Measurements from ENCODE around the gene TRA2B.

Gene TRA2B

GRCh38 chr3:185931777-185932612 lies 5.8 kb downstream of the TRA2B start:
- in situ Hi-C loops (cut with HindIII; ENCODE audit: low pct_unique_long_range_greater_than_20kb, low sequenced_read_pairs): no loop called here
- no peak for TF ChIP-seq JUND (IDR thresholded peaks at IDR 0.05; ENCODE audit: low read depth)
- DNase-seq (ENCODE audit: low read depth in 1 of 2, low spot score in 1 of 2): no peak

GRCh38 chr3:185930393-185931107 lies 7.3 kb downstream of the TRA2B start:
- in situ Hi-C loops (cut with HindIII; ENCODE audit: low pct_unique_long_range_greater_than_20kb, low sequenced_read_pairs): no loop called here
- no peak for TF ChIP-seq JUND (IDR thresholded peaks at IDR 0.05; ENCODE audit: low read depth)
- DNase-seq (ENCODE audit: low read depth in 1 of 2, low spot score in 1 of 2): no peak

- DNase-seq (ENCODE audit: low read depth in 1 of 2, low spot score in 1 of 2): peak in 1 of 2 experiments; percentile 57
- in situ Hi-C loops (cut with HindIII; ENCODE audit: low pct_unique_long_range_greater_than_20kb, low sequenced_read_pairs): no loop called here
- no peak for TF ChIP-seq JUND (IDR thresholded peaks at IDR 0.05; ENCODE audit: low read depth)
Measured at GRCh38 chr3:185929192-185930151, 8.3 kb downstream of the TRA2B start.

GRCh38 chr3:185928496-185928895 lies 9.3 kb downstream of the TRA2B start:
- in situ Hi-C loops (cut with HindIII; ENCODE audit: low pct_unique_long_range_greater_than_20kb, low sequenced_read_pairs): no loop called here
- no peak for DNase-seq (ENCODE audit: low read depth in 1 of 2, low spot score in 1 of 2)
- no peak for TF ChIP-seq JUND (IDR thresholded peaks at IDR 0.05; ENCODE audit: low read depth)

- DNase-seq (ENCODE audit: low read depth in 1 of 2, low spot score in 1 of 2): no peak
- in situ Hi-C loops (cut with HindIII; ENCODE audit: low pct_unique_long_range_greater_than_20kb, low sequenced_read_pairs): no loop called here
Measured at GRCh38 chr3:185927501-185928200, 10.2 kb downstream of the TRA2B start.

GRCh38 chr3:185926445-185926844 lies 11.4 kb downstream of the TRA2B start:
- no peak for DNase-seq (ENCODE audit: low read depth in 1 of 2, low spot score in 1 of 2)
- in situ Hi-C loops (cut with HindIII; ENCODE audit: low pct_unique_long_range_greater_than_20kb, low sequenced_read_pairs): no loop called here
- TF ChIP-seq JUND (IDR thresholded peaks at IDR 0.05; ENCODE audit: low read depth): no peak

More at GRCh38 chr3:185927501-185928200, 10.2 kb downstream of the TRA2B start:
- TF ChIP-seq JUND (IDR thresholded peaks at IDR 0.05; ENCODE audit: low read depth): no peak

- DNase-seq (ENCODE audit: low read depth in 1 of 2, low spot score in 1 of 2): no peak
- in situ Hi-C loops (cut with HindIII; ENCODE audit: low pct_unique_long_range_greater_than_20kb, low sequenced_read_pairs): no loop called here
- no peak for TF ChIP-seq JUND (IDR thresholded peaks at IDR 0.05; ENCODE audit: low read depth)
Measured at GRCh38 chr3:185925353-185925752, 12.5 kb downstream of the TRA2B start.

GRCh38 chr3:185924375-185924774 lies 13.4 kb downstream of the TRA2B start:
- in situ Hi-C loops (cut with HindIII; ENCODE audit: low pct_unique_long_range_greater_than_20kb, low sequenced_read_pairs): no loop called here
- TF ChIP-seq JUND (IDR thresholded peaks at IDR 0.05; ENCODE audit: low read depth): no peak
- DNase-seq (ENCODE audit: low read depth in 1 of 2, low spot score in 1 of 2): no peak

GRCh38 chr3:185920184-185920583 lies 17.6 kb downstream of the TRA2B start:
- in situ Hi-C loops (cut with HindIII; ENCODE audit: low pct_unique_long_range_greater_than_20kb, low sequenced_read_pairs): no loop called here

GRCh38 chr3:185916042-185916833 lies 21.6 kb downstream of the TRA2B start:
- DNase-seq (ENCODE audit: low read depth in 1 of 2, low spot score in 1 of 2): no peak
- in situ Hi-C loops (cut with HindIII; ENCODE audit: low pct_unique_long_range_greater_than_20kb, low sequenced_read_pairs): no loop called here
- TF ChIP-seq JUND (IDR thresholded peaks at IDR 0.05; ENCODE audit: low read depth): no peak

More at GRCh38 chr3:185920184-185920583, 17.6 kb downstream of the TRA2B start:
- TF ChIP-seq JUND (IDR thresholded peaks at IDR 0.05; ENCODE audit: low read depth): no peak
- no peak for DNase-seq (ENCODE audit: low read depth in 1 of 2, low spot score in 1 of 2)

- in situ Hi-C loops (cut with HindIII; ENCODE audit: low pct_unique_long_range_greater_than_20kb, low sequenced_read_pairs): no loop called here
- no peak for DNase-seq (ENCODE audit: low read depth in 1 of 2, low spot score in 1 of 2)
- TF ChIP-seq JUND (IDR thresholded peaks at IDR 0.05; ENCODE audit: low read depth): no peak
Measured at GRCh38 chr3:185915642-185916041, 22.2 kb downstream of the TRA2B start.

Measured in T47D (cell line).